ENCODE measurements around the gene S100A10.
A peak's percentile ranks its signal among the peaks of the same experiment; 100 is the strongest.

S100A10 gene

DNA sequence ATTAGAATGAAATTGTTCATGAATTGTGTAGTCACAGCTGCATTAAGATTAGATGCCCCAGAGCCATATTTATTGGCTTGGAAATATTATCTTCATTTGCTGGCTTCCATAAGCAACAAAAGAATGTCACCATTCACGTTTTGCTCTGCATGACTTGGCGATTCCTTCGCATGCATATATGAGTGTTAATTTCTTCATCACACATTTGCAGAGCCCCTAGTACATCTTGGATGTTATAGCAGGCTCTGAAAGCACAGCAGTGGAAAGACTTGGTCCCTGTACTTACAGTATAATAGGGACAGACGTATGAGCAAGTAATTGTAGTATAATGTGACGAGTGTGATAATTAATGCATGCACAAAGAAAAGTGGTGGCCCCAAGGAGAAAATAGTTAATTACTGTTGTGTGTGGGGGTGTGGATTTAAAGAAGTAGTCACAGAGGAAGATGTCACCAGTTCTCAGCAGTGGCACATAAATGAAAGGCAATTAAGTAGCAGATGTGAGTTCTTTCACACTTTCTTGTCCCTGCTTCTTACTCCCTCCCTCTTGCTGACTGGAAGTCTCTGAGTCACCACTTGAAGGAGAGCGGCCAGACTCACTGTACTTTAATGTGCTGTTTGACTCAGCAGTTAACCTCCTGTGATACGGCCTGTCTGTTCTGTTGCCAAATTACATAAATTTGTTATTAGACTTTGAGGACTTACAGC lies 21.0 kb downstream of the S100A10 start:
- peaks cover 5% of the 10 kb centered on the region for H3K4me1 Mint-ChIP-seq
- no peak overlapping the region for H3K27ac Mint-ChIP-seq
- no peaks in the 10 kb centered on the region for H3K36me3 Mint-ChIP-seq
- H3K9me3 Mint-ChIP-seq, result no peaks in the 10 kb centered on the region
- no peak for ATAC-seq (ENCODE audit: low read depth)
- DNase-seq (ENCODE audit: low spot score in 2 of 2), result no peak
- H3K4me3 Mint-ChIP-seq, result no peak overlapping the region
- H3K27me3 Mint-ChIP-seq, result peaks cover 4% of the 10 kb centered on the region

DNA sequence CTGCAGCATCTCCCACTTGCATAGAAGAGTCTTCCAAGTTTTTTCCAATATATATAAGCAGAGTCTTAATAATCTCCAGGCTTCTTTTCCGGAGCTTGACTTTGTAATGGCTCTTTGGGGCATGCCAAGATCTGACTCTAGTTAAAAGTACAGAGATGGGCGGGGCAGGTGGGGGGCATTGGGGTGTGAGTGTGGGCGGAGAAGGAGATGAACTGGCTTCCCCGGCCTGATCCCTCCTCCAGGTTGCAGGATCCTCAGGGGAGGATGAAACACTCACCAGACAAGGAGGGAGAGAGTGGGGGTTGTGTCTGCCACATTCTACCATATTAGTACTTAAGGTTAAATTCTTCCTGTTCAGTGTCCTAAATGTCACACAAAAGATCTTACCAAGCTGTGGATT lies 23.0 kb downstream of the S100A10 start:
- Mint-ChIP-seq H3K27ac (no peak overlapping the region), H3K4me3 (no peak overlapping the region), H3K9me3 (no peaks in the 10 kb centered on the region), H3K36me3 (no peaks in the 10 kb centered on the region), H3K4me1 (peaks cover 5% of the 10 kb centered on the region), H3K27me3 (peaks cover 4% of the 10 kb centered on the region)
- ATAC-seq (ENCODE audit: low read depth) (no peak), DNase-seq (ENCODE audit: low spot score in 2 of 2) (no peak)

DNA sequence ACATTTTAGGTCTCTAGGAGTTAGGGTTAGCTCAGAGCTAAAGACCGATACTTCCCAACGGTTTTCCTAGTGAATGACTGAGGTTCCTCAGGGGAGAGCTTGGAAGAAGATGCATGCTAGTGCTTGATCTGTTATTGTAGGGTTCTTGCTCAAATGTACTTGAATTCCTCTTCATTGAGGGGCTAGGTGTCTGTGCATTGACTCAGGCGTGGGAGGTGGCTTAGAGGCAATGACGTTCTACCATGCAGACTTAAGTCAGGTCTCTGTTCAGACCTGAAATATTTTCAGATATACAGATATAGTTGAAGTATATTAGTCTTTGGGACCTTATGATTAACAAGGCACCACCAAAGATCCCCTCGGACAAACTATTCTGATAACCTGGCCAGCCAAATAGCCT lies 23.5 kb downstream of the S100A10 start:
- Mint-ChIP-seq H3K4me3 (no peak overlapping the region), H3K9me3 (no peaks in the 10 kb centered on the region), H3K4me1 (peaks cover 5% of the 10 kb centered on the region), H3K36me3 (no peaks in the 10 kb centered on the region), H3K27me3 (peaks cover 6% of the 10 kb centered on the region), H3K27ac (no peak overlapping the region)
- ATAC-seq (ENCODE audit: low read depth), result no peak
- DNase-seq (ENCODE audit: low spot score in 2 of 2), result no peak

DNA sequence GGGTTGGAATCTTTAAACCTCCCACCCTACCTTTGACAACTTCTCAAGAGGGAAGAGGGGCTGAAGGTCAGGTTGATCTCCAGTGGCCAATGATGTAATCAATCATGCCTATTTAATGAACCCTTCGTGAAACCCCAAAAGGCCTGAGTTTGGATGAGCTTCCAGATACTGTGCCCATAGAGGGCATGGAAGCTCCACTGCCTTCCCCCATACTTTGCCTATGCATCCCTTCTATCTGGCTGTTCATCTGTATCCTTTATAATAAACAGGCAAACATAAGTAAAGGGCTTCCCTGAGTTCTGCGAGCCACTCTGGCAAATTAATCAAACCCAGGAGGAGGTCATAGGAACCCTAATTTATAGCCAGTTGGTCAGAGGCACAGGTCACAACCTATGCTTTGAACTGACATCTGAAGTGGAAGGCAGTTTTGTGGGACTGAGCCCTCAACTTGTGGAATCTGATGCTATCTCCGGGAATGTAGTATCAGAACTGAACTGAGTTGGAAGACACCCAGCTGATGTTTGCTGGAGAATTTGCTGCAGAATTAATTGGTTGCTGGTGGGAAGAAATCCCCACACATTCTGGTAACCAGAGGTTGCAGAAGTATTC lies 24.8 kb downstream of the S100A10 start:
- Mint-ChIP-seq H3K27ac (no peak overlapping the region), H3K4me3 (no peak overlapping the region), H3K27me3 (peaks cover 6% of the 10 kb centered on the region), H3K36me3 (no peaks in the 10 kb centered on the region), H3K9me3 (no peaks in the 10 kb centered on the region), H3K4me1 (peaks cover 5% of the 10 kb centered on the region)
- DNase-seq (ENCODE audit: low spot score in 2 of 2), result no peak
- no peak for ATAC-seq (ENCODE audit: low read depth)

DNA sequence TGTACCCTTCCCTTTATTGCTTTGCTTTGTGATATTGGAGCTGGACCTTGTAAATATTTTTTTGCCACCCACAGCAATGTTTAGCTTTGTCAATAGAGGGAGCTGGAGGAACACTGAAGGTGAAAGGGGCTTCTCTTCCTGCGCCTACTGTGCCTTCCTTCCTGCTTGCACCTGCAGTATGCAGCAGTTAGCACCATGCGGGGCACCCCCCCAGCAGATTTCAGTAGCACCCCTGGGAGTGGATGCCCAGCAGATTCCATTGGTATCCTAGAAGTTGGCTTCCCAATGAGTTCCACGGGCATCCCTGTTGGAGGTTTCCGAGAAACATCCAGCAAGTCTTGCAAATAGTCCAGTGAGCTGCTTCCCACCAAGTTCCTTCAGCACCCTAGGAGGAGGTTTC lies 25.6 kb downstream of the S100A10 start:
- no peaks in the 10 kb centered on the region for H3K9me3 Mint-ChIP-seq
- H3K27me3 Mint-ChIP-seq, result peaks cover 5% of the 10 kb centered on the region
- DNase-seq (ENCODE audit: low spot score in 2 of 2) (peak in 1 of 2 donors; percentile 53), ATAC-seq (ENCODE audit: low read depth) (peak; percentile 93)
- no peaks in the 10 kb centered on the region for H3K36me3 Mint-ChIP-seq
- no peak overlapping the region for H3K27ac Mint-ChIP-seq
- no peak overlapping the region for H3K4me3 Mint-ChIP-seq
- H3K4me1 Mint-ChIP-seq, result peaks cover 5% of the 10 kb centered on the region

DNA sequence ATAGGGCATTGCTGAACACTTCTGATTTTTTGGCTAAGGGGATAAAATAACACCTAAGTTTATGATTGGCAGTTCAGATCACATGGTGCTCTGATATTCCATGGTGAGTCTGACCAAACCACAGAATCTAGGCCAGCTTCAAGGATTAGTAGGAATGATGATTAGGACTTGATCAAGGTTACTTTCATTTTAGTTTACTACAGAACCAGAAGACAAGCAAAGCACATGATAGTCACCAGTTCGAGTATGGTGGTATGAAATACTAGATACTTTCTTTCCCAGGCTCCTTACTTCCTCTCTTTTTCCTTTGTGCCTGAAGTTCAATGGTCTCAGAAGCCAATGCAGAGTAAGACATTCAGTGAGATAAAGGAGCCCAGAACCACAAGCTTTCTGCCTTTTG lies 26.6 kb downstream of the S100A10 start:
- ATAC-seq (ENCODE audit: low read depth), result no peak
- Mint-ChIP-seq H3K9me3 (no peaks in the 10 kb centered on the region), H3K4me3 (no peak overlapping the region), H3K36me3 (no peaks in the 10 kb centered on the region), H3K27ac (no peak overlapping the region), H3K27me3 (peaks cover 5% of the 10 kb centered on the region), H3K4me1 (peaks cover 3% of the 10 kb centered on the region)
- DNase-seq (ENCODE audit: low spot score in 2 of 2), result no peak

DNA sequence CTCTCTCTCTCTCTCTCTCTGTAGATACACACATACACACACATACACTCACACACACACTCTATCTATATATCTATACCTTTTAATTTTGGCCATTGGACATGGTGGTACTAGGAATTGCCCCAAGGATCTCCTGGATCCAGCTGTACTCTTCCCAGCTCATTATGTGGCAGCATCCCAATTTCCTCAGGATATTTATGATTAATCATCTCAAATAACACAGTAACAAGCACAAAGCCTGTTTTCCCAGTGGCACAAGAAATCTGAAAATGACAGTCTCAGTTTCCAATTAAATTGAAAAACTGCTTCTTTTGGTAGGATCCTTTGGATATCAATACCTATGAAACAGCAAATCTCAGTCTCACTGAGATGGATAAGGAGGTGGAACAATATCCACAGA lies 27.6 kb downstream of the S100A10 start:
- H3K4me3 Mint-ChIP-seq, result no peak overlapping the region
- peaks cover 5% of the 10 kb centered on the region for H3K27me3 Mint-ChIP-seq
- no peak overlapping the region for H3K27ac Mint-ChIP-seq
- peaks cover 3% of the 10 kb centered on the region for H3K4me1 Mint-ChIP-seq
- H3K9me3 Mint-ChIP-seq, result no peaks in the 10 kb centered on the region
- DNase-seq (ENCODE audit: low spot score in 2 of 2) (no peak), ATAC-seq (ENCODE audit: low read depth) (no peak)
- no peaks in the 10 kb centered on the region for H3K36me3 Mint-ChIP-seq

DNA sequence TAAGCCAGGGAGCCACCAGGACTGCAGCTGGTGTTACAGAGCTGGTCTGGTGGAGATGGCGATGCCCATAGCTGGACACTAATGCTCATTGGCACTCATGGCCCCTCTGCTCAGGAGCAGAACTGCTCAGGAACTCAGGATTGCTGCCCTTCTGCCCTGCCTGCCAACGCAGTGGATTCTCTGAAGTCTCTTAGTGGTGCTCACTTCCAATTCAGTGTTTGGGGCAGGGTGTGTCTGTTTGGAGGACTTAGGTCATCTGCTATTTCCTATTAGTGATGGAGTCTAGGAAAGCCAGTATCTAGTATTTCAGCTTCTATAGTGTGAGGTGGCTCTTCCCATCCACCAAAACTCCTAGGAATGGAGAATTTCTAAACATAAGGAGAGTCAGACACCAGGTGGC lies 29.1 kb downstream of the S100A10 start:
- H3K36me3 Mint-ChIP-seq, result no peaks in the 10 kb centered on the region
- H3K4me1 Mint-ChIP-seq, result peaks cover 3% of the 10 kb centered on the region
- H3K27ac Mint-ChIP-seq, result no peak overlapping the region
- H3K9me3 Mint-ChIP-seq, result no peaks in the 10 kb centered on the region
- DNase-seq (ENCODE audit: low spot score in 2 of 2), result no peak
- no peak for ATAC-seq (ENCODE audit: low read depth)
- H3K27me3 Mint-ChIP-seq, result peaks cover 5% of the 10 kb centered on the region
- H3K4me3 Mint-ChIP-seq, result no peak overlapping the region

DNA sequence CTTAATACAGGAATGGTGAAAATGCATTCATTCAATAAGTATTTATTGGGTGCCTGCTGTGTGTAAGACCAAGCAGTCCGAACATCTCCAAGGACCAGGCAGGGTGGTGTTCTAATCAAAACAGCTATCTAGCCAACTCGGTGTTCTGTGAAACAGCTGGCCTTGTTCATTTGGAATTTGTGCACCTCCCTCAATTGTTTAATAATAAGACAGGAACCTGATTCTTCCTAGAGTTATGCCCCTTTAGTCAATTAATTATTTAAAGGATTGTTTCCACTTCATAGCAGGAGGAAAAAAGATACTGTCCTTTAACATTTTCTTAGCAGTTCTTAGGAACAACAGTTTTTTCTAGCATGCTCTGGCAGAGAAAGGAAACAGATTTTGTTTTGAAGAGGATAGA lies 30.4 kb downstream of the S100A10 start:
- DNase-seq (ENCODE audit: low spot score in 2 of 2), result no peak
- no peak for ATAC-seq (ENCODE audit: low read depth)
- Mint-ChIP-seq H3K4me1 (peaks cover 3% of the 10 kb centered on the region), H3K27me3 (peaks cover 5% of the 10 kb centered on the region), H3K36me3 (no peaks in the 10 kb centered on the region), H3K27ac (no peak overlapping the region), H3K9me3 (no peaks in the 10 kb centered on the region), H3K4me3 (no peak overlapping the region)

DNA sequence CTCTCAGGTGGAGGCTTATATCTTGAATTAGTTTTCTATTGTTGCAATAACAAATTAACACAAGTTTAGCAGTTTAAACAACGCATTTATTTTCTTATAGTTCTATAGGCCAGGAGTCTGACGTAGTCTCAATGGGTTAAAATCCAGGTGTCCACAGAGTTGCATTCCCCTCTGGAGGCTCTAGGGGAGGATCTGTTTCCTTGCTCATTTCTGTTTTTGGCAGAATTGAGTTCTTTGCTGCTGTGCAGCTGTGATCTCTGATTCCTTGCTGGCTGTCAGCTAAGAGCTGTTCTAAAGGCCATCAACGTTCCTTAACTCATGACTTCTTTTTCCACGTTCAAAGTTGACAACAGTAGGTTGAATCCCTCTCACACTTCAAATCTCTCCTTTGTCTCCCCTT lies 31.8 kb downstream of the S100A10 start:
- Mint-ChIP-seq H3K4me3 (no peak overlapping the region), H3K27ac (no peak overlapping the region), H3K4me1 (no peaks in the 10 kb centered on the region), H3K9me3 (no peaks in the 10 kb centered on the region), H3K27me3 (peaks cover 5% of the 10 kb centered on the region), H3K36me3 (no peaks in the 10 kb centered on the region)
- ATAC-seq (ENCODE audit: low read depth), result no peak
- no peak for DNase-seq (ENCODE audit: low spot score in 2 of 2)

DNA sequence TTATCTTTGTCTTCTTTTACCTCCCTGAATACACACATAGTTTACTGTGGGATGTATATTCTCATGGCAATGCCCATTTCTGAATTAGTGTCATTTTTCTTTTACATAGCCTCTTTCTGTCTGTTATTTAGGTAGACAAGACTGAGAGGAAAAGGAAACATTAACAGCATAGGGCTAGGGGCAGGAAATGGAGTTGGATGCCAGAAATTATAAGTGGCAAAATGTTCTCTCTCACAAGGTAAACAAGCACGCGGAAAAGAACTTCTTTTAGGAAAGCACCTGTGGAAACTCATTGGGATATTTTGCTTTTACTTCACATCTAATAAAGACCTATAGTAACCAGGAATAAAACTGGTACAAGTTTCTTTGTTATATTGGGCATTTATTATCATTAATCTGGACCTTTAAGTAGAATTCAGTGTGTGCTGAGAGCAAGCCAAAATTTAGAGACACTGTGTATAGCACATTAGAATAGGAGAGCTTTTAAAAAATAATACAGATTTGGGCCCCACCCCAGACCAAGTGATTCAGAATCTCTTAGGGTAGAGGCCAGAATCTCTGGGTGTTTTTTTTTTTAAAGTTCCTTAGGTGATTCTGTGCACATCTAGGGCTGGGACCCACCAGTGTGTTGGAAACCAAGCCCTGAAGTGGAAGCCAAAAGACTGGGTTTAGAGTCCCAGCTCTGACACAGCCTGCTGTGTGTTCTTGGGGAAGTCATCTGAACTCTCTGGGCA lies 32.7 kb downstream of the S100A10 start:
- H3K4me3 Mint-ChIP-seq, result no peak overlapping the region
- no peaks in the 10 kb centered on the region for H3K4me1 Mint-ChIP-seq
- H3K9me3 Mint-ChIP-seq, result no peaks in the 10 kb centered on the region
- no peaks in the 10 kb centered on the region for H3K36me3 Mint-ChIP-seq
- no peak overlapping the region for H3K27ac Mint-ChIP-seq
- no peak for DNase-seq (ENCODE audit: low spot score in 2 of 2)
- H3K27me3 Mint-ChIP-seq, result peaks cover 5% of the 10 kb centered on the region
- no peak for ATAC-seq (ENCODE audit: low read depth)

DNA sequence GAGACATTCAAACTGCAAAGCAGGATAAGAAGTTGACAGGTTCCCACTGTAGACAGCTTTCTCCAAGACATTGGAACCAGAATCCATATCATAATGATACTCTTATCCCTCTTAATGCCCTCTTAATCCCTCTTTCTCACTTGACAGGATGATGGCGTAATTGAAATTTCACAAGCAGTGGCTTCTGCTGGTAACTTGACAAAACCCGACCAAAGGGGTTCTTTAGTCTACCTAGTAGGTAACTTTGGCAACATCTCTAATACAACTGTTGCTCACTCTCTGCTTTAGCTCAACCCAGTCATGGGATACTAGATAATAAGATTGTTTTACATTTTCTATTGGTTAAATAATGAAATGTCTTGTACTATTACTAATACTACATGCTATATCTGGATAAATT lies 34.7 kb downstream of the S100A10 start:
- no peaks in the 10 kb centered on the region for H3K9me3 Mint-ChIP-seq
- H3K36me3 Mint-ChIP-seq, result no peaks in the 10 kb centered on the region
- H3K4me3 Mint-ChIP-seq, result no peak overlapping the region
- ATAC-seq (ENCODE audit: low read depth), result no peak
- no peaks in the 10 kb centered on the region for H3K4me1 Mint-ChIP-seq
- no peaks in the 10 kb centered on the region for H3K27me3 Mint-ChIP-seq
- no peak overlapping the region for H3K27ac Mint-ChIP-seq
- DNase-seq (ENCODE audit: low spot score in 2 of 2), result no peak

DNA sequence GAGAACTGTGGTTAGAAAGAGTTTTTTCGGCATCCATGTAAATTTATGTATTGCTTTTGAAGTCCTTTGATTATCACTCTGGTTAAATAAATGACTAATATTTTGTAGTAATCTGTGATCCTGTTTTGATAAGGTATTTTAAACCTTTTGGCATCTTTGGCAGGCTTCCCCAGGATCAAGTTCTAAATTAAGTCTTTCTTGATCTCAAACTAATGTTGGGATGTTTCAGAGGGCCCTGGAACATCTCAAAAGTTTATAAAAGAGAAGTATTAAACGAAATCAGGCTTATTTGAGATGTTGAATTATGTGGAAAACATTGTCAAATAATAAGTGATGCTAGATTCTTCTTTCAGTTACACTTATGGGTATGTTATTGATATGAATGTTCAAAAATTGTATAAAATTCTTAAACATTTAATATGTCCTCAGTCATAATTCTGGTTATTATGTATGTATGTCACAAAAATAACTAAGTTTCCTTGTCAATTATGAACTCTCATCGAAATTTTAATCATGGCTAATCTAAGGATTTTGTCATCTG lies 36.6 kb downstream of the S100A10 start:
- Mint-ChIP-seq H3K36me3 (no peaks in the 10 kb centered on the region), H3K27me3 (no peaks in the 10 kb centered on the region), H3K4me3 (no peak overlapping the region), H3K9me3 (no peaks in the 10 kb centered on the region), H3K4me1 (no peaks in the 10 kb centered on the region), H3K27ac (no peak overlapping the region)
- ATAC-seq (ENCODE audit: low read depth), result no peak
- DNase-seq (ENCODE audit: low spot score in 2 of 2), result no peak

DNA sequence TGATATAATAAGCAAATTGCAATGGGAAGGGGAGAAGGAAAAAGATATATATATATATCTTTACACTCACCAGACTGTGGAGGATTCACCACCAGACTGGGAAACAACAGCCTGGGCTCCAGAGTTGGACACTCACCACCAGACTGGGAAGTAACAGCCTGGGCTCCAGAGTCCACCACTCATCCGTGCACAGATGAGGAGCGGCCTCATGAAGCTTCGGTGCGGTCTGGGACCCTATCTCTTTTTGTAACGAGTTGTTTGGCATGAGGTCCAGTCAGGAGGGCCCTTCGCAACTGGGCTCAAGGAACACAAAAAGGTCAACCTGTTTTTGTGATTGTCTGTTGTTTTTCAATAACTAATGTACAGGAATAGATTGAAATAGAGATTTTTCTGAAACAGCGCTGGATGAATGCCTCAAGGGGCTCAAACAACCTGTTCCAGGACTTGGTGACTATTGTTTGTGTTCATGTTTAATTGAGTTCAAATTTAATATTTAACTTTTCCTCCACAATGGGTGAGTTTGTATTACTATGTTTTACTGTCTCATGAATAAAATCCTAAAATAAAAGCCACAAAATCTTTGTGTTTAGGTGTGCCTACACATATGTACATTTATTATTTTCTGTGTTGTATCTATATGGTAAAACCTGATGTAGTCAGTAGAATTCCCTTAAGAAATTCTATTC lies 40.1 kb downstream of the S100A10 start:
- Mint-ChIP-seq H3K4me1 (no peaks in the 10 kb centered on the region), H3K27ac (no peak overlapping the region), H3K9me3 (no peaks in the 10 kb centered on the region), H3K27me3 (no peaks in the 10 kb centered on the region), H3K4me3 (no peak overlapping the region), H3K36me3 (no peaks in the 10 kb centered on the region)
- ATAC-seq (ENCODE audit: low read depth), result no peak
- no peak for DNase-seq (ENCODE audit: low spot score in 2 of 2)

All from memory B cell (primary cell).